HL-60/S4 treated with phorbol 12-myristate 13-acetate at 8.2 ng/mL for 4 days and 3 days (cell line): ENCODE data around the gene LCN12.

ENCODE experiments used
- in situ Hi-C: fragments of 300-500 bp; cut with MboI; formaldehyde crosslinking; loops from 2 replicates; pipeline ENCODE4 v1.15.0; 2022; ENCODE audit warnings: low sequenced_read_pairs

LCN12 gene

DNA sequence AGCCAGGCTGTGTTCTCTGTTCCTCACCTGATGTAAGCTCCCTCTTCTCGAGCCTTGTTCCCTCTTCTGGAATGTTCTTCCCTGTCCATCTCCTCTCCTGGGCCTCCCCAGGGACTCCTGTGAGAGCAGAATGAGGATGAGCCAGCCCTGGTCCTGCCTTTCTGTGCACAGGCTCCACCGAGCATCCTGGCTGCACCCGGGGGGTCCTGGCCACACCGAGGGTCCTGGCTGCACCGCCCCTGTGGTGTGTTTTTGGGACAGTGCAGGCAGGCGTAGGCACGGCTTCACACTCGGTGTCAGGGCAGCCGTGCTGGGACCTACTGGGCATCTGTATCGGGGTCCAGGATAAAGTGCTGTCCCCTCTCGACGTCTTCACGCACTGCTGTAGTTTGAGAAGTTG is 25.3 kb upstream of the LCN12 start:
- in situ Hi-C loops = no loop called here

DNA sequence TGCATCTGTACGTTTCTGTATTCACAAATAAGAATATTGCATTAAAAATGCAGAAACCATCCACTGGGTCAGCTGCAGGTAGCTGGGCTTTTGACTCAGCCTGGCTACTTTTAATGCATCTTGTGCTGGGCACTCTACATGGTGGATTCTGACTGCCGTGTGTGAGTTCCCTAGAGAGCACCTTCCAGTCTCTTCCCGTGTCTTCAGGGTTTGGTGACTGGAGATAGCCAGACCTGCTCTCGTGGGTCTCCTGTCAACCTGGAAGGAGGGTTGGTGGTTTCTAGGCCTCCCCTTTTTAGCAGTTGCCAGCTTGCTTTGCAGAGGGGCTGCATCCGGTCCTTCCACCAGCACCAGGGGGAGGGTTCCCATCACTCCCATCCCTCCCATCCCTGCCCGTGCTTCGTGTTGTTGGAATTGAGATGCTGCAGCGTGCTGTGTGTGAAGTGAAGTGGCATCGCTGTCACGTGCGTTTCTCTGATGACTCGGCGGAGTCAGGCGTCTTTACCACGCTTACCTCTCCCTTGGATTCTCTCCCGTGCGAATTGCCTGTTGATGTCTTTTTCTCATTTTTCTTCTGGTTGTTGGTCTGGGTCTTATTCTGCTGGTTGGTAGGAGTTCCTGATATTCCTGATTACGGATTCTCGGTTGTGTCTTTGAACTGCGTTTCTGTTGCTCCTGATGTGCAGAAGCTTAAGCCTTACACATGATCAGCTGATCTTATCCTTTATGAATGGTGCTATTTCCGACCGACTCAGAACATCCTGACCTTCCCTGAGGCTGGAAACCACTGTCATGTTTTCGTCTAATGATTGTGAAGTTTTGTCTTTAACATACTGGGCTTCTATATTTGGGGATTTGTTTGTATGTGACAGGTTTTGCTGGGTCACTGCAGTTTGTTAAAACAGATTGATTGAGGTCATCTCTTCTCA is 24.5 kb upstream of the LCN12 start:
- in situ Hi-C loops = no loop called here

DNA sequence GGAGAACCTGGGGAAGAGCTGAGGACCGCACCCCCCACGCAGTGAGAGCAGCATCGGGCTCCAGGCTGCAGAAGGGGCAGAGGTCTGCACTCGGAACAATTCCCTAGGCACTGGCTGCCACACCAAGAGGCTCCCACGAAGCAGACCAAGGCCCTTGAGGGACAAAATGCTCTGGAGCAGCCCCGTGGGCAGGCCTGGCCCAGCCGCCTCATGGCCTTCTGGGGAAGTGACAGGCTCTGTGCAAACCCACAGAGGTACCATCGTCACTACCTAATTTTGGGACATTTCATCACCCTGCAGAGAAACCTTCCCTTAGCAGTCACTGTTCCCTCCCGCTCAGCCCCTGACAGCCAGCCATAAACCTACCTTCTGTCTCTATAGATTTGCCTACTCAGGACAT is 23.5 kb upstream of the LCN12 start:
- in situ Hi-C loops = no loop called here

DNA sequence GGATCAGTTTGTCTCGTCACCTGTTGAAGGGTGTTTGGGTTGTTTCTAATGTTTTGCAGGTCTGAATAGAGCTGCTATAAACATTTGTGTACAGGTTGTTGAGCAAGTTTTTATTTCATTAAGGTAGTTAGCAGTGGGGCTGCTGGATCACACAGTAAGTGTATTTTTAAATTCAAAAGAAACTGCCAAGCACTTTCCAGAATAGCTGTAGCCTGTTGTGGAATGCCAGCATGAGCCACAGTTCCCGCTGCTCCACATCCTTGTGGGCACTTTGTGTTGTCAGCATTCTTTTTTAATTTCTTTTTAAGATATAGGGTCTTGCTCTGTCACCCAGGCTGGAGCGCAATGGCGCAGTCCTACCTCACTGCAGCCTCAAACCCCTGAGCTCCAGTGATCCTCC is 22.1 kb upstream of the LCN12 start:
- in situ Hi-C loops = no loop called here

DNA sequence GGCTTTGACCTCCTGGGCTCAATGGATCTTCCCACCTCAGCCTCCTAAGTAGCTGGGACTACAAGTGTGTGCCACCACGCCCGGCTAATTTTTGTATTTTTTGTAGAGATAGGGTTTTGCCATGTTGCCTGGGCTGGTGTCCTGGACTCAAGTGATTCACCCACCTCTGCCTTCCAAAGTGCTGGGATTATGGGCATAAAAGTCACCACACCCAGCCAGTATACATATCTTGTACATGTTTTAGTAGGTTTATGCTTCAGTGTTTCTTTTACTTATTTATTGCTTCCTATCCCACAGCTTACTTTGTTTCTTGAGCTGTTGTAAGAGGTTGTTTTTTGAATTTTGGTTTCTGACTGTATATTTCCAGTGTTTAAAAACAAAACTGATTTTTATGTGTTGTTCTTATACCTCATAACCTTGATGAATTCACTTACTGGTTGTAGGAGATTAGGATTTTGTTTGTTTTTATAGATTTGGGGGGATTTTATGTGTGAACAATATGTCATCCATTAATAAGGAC is 20.4 kb upstream of the LCN12 start:
- in situ Hi-C loops = no loop called here

DNA sequence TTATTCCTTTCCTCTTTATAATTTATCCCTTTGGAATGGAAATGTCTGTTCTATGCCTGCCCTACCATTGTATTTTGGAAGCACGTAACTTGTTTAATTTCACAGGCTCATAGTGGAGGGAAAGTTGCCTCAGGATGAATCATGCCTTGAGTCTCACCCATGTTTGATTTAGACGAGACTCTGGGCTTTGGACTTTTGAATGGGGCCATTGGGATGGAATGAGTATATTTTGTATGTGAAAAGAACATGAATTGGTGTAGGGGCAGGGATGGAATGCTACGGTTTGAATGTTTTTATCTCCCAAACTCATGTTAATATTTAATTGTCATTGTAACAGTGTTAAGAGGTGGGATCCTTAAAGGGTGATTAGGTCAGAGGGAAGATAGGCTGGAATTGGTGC is 17.8 kb upstream of the LCN12 start:
- in situ Hi-C loops = no loop called here

DNA sequence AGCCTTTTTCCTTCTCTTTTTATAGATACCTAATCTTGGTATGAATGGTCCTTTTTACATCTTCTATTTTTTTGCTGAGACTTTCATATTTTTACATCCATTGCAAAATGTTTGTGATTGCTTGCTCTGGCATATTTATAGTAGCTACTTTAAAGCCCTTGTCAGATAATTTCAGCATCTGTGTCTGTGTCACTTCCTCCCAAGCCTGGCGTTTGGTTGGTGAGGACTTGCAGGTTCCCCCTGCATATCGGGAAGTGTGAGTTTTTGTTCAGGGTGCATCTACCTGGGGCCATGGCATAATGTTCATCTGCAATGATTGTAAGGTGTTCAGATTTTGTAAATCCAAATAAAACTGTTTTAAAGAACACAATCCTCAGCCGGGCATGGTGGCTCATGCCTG is 16.4 kb upstream of the LCN12 start:
- in situ Hi-C loops = no loop called here

DNA sequence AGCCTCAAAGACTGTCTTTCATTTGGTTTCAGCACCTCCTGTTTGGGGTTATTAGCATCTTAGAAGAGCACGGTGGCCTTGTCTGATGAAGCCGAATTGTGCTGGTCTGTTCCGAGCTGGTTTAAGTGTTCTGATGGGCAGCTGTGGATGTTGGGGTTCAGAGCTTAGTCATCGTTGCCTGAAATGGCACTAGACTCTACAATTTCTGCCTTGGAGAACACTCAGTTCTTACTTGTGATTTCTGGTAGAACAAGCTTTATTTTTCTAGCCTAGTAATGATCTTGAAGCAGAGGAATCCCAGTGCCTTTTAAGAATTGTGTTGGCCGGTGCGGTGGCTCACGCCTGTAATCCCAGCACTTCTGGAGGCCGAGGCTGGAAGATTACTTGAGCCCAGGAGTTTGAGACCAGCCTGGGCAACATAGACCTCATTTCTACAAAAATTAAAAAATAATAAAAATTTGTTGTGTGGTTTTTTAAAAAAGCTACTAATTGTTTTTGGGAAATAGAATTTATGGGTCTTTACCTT is 15.4 kb upstream of the LCN12 start:
- in situ Hi-C loops = no loop called here

DNA sequence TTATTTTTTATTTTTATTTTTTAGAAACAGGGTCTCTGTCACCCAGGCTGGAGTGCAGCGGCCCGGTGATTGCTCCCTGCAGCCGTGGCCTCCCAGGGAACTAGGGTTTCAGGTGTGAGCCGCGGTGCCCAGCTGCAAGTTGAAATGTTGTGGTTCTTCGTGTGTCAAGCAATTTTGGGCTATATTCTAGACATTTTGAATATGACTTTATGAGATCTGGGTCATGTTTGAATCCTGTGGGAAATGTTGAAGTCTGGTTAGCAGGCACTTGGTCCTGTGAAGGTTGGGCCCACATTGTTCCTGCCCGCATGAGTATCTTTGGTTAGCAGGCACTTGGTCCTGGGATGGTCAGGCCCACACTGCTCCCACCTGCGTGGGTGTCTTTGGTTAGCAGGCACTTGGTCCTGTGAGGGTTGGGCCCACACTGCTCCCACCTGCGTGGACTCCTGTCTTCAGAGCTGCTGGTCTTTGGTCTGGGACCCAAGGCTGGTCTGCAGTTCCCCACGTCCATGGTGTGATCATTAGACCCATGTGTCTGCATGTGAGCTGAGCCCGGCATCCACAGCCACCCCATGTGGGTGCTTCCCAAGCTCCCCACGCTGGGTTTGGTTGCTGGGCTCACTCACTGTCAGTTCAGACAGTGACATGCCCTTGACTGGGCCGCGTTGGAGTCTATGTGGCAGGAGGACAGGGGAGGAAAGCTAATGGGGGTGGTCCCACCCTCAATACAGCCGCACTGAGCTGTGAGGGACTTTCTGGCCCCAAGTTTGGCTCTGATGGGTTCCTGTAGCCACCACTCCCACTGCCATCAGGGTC is 14.7 kb upstream of the LCN12 start:
- in situ Hi-C loops = no loop called here

DNA sequence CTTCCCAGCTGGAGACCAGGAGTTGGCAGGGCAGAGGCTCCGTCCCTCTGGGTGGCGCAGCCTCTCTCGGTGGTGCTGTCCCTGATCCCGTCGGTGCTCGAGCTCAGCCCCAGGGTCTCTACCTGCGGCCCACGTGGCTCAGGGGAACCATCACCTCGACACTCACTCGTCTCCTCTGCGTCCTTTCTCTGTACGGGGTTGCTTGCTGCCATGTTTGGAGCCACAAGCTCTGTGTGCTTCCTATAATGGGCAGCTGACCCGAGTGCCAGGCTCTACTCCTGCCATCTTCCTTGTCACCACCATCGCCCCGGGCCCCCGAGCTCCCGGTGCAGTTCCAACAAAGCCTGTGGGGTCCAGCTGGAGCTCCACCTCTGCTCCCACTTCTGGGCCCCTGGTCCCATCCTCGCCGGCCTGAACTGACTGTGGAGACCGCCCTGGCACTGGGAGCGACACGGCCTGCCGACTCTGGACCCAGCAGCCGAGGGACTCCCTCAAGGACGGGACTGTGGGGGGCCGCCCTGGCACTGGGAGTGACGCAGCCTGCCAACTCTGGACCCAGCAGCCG is 12.6 kb upstream of the LCN12 start:
- in situ Hi-C loops = no loop called here

DNA sequence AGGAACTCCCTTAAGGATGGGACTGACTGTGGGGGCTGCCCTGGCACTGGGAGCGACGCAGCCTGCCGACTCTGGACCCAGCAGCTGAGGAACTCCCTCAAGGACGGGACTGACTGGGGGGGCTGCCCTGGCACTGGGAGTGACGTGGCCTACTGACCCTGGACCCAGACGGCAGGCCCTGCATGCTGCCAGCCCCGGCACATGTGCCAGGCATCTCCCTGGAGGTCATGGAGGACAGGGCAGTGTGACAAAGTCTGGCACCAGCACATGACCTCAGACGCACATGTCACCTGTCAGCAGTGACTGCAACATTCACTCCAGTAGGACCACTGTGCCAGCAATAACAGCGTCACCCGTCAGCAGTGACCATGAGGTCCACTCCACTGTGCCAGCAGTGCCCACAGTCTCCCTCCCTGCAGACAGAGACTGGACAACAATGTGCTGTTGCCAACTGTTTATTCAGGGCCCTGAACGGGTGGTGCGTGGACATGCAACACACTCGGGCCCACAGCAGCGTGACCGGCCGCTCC is 12.0 kb upstream of the LCN12 start:
- in situ Hi-C loops = no loop called here

DNA sequence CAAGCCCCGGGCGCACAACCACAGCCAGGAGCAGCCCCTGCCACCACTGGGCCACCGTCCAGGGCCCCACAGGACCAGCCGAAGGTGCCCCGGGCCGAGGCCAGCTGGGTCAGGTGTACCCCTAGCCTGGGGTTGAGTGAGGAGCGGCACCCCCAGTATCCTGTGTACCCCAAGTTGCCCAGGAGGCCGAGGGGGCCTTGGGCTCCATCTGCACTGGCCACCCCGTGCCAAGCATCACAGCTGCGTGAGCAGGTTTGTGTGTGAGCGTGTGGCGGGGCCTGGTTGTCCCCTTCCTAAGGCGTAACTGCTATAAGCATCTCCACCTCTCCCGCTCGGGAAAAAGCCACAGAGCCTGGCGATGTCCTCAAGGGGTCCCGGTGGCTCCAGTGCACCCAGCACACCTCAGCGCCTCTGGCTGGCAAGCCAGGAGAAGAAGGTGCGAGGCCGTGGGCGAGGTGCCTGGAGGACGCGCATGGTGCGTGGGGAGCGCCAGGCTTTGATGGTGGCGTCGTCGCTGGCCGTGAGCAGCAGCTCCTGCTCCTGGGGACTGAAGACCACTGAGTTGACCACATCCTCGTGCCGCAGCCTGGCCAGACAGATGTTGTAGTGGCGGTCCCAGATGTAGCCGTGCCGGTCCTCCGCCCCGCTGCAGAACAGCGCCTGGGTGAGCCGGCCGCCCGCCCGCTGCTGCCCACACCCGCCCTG is 11.4 kb upstream of the LCN12 start:
- in situ Hi-C loops = no loop called here

DNA sequence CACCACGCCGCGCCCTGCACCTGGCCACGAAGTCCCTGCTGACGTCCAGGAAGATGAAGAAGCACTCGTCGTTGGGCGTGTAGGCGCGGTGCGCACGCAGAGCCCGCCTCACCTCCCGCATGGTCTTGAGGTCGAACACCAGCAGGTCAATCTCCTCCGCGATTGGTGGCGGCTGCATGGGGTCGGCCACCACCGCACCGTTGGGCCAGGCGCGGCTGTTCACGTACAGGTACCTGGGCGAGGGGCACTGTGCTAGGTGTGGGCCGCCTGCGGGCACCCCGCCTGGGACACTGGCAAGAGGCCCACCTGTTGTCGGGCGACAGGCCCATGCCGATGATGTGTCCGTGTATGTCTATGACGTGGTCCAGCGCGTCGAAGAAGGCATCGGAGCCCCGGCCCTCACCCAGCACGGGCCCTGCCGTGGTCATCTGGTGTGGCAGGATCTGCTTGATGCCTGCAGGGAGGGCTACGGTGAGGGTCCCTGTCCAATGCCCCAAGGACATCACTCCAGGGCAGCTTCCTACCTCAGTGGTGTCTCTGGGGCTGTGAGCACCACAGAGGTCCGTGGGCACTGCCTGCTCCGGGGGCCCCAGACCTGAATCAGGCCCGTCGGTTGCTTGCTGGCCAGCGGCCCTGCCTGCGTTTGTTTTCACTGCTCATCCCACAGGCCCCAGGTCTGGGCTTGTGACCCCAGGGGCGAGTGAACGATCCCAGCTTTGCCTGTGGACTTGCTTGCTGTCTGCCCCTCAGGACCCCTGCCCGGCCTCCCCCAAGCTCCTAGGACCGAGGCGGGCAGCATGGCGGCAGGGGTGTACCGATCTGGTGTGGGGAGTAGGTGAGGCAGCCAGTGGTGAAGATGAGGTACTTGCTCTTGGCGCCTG is 10.6 kb upstream of the LCN12 start:
- in situ Hi-C loops = no loop called here

DNA sequence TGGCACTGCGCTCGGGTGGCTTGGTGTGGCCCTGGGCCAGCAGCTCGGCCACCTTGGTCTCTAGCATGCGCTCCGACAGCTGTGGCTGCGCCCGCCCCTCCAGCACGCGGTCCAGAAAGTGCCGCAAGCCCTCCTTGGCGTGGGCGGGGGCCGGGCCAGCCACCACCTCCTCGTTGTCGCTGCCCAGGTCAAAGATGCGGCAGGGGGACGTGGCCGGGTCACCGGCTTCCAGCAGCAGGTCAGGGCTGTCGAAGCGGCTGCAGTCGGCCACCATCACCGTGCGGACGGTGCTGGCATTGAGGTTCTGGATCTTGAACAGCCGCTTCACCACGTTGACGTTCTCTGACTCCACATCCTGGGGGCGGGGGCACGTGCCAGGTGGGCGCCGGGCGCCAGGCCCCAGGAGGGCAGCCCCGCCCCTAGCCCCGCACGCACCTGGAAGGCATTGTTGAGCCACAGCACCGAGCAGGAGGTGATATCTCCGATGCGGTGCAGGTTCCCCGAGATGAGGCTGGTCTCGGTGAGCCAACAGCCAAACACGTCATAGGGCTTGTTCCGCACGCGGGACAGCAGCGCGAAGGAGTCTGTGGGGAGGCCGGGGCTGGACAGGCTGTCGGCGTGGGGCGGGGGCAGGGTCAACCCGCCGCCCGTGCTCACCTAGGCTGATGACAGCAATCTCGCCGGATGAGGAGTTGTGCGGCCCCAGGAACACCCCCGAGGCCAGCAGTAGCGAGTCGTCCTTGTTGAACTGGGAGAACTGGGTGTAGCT is 9.8 kb upstream of the LCN12 start:
- in situ Hi-C loops = no loop called here

DNA sequence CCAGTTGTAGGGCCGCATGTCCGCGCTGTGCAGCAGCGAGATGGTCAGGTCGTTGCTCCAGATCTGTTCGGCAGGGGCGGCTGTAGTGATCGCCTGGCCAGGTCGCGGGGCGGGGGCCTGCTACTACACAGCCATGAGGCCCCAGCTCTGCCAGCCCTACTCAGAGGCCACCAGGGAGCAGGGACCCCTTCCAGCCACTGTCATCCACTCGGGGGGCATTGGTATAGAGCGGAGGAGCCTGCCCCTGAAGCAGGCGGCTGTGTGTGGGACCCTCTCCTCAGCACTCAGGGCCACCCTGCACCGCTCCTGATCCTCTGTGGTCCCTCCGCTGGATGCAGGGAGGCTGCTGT is 9.2 kb upstream of the LCN12 start:
- in situ Hi-C loops = no loop called here

DNA sequence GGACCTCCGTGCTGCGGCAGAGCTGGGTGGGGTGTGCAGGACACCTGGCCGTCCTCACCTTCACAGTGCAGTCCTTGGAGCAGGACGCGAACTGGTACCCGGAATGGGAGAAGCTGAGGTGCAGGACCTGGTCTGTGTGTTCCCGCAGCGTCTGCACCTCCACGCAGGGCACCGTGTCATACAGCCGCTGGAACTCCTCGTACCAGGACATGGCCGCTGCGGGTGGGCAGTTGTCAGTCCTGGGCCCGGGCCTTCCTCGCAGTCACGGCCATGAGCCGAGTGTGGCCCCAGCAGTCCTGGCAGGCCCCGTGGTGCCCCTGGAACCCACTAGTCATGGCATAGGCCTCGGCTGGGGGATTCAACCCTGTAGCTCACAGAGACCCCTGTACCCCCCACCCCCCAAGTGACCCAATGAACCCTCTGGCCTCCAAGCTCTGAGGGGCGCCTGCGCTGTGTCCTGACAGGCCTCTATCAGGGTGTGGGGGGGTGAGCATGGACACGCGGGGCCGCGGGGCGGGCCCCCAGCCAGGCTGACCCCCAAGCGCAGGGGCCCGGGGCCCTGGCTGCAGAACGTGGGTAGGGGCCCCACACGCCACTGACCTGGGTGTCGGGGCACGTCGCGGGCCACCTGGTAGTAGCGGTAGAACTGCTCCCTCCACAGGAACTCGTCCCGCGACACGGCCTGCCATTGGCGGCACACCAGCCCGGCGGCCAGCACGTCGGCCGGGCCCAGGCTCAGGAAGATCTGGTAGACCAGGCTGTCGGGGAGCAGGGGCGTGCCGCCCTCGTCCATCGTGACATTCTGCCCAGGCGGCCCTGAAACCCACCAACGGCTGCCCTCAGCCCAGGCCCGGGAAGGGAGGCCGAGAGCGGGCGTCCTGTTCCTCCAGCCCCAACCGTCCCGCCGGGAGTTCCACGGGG is 8.5 kb upstream of the LCN12 start:
- in situ Hi-C loops = no loop called here

DNA sequence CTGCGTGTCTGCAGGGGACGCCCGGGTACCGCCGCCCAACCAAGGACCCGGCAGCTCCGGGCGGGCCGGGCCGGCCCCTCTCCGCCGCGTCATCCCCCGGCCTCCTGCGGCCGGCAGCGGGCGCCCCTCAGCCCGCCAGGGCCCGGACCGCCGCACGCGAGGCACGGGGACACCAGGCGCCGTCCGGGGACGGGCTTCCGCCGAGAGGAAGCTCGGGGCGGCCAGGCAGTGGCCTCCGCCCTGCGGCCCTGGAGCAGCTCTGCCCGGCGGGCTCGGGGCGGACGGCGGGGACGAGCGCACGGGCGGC is 7.9 kb upstream of the LCN12 start:
- in situ Hi-C loops = no loop called here
